Astrocyte of the hippocampus (primary cell): ENCODE measurements around the gene SVBP.

Experiments used
- DNase-seq: peaks from one replicate; pipeline ENCODE4 v3.0.0; 2011; ENCODE audit warnings: low read depth, low spot score

Gene SVBP

DNA sequence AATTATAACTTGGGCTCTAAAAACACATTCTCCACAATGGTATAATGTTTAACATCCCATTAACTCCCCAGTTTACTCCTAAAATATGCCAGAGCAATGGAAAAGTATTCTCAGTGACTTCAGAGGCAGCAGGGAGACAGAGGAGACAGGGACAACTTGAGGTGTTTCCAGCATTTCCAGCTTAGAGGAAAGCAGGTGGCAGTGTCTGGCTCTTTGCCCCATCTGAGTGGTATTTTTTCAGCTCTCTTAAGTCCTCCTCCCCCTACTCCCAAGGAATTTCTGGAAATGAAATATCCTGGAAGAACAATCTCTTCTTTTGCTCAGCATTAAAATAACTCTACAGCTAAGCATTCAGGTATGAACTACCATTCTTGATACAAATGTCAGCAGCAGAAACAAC lies 11.0 kb downstream of the SVBP start:
- no peak for DNase-seq

DNA sequence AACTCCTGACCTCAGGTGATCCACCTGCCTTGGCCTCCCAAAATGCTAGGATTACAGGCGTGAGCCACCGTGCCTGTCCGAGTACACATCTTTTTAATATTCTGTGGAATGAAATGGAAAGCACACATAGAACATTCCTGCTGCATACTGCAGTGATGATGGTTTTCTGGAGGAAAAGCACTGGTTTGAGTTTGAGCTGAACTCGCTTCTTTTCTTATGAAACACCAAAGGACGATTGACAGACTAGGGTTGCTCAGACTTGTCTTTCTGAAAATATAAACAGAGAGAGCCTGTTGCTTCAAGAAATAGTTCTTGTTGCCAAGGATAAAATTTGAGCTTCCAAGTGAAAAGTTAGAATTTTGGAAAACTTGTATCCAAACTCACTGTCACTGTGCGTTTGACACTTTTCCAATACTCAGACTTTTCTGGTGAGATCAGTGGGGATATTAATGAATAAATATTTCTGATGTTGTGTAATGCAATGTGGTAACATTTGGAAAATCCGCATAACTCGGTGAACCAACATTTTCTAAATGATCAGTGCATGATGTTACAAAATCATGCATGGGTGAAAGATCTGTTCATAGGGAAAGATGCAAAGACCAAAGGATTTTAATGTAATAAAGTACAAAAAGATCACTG lies 15.2 kb downstream of the SVBP start:
- DNase-seq: no peak

DNA sequence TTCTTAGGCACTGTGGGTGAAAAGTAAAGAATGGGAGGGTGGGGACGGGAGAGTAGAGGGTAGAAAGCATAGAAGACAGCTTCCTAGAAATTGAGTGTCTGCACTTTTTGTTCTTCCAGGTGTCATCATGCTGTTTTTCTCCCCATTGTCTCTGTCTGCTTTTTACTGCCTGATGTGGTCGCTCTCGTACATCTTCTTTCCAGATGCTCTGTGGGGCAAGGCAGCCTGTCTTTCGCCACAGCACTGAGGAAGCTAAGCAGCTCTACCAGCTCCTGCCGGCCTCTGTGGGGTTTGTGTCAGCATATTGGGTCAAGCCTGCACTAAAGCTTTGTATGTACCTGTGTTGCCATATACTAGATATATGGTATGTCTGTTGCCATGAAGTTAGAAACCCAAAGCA lies 19.2 kb downstream of the SVBP start:
- no peak for DNase-seq

DNA sequence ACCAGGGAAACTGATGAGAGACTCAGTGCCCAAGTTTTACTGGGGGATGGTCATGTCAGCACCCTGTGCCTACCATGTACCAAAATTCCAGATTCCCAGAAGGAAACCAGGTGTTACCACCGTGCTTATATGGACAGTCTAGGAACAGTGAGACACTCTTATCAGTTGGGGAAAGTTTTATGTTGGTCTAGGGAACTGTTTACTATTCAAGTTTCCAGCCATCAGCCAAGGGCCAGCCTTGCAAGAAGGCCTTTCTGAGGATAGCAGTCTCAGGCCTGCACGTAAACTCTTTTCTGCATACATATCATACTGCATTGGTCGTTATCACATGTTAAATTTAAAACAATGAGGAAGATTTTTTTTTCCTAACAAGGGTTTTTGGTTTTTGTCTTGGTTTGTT lies 19.8 kb downstream of the SVBP start:
- no peak for DNase-seq

DNA sequence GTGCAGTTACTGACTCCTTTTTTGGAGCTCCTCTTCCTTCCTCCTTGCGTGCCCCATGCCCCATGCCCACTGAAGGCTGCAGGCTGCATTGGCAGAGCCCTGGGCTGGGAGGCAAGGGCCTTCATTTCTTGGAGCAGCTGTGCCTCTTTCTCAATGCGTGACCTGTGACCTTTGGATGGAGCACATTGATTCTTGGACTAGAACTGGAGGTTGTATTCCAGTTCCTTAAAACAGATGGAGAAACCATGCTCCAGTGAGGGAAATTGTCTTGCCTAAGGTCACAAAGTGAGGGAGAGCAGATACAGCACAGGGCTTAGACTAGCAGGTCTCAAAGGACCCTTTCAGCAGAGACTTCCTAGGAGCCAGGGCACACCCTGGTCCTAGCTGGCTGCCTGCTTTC lies 23.4 kb downstream of the SVBP start:
- no peak for DNase-seq

DNA sequence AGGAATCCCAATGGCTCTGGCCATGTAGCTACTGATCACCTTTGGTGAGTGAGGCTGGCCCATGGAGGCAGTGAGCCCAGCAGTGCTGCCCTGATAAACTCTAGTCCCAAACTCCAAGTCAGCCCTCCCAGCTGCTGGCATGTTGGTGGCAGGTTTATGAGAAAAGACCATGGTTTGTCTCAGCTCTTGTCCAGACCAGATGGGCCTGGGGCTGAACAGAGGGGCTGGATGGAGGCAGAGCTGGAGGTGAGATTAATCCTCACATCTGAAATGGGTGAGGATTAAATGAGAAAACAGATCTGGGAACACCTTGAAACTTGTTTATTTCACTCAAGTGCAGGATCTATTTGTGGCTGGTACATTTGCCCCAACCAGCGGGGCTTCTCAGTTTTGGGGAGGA lies 29.2 kb downstream of the SVBP start:
- DNase-seq: no peak

DNA sequence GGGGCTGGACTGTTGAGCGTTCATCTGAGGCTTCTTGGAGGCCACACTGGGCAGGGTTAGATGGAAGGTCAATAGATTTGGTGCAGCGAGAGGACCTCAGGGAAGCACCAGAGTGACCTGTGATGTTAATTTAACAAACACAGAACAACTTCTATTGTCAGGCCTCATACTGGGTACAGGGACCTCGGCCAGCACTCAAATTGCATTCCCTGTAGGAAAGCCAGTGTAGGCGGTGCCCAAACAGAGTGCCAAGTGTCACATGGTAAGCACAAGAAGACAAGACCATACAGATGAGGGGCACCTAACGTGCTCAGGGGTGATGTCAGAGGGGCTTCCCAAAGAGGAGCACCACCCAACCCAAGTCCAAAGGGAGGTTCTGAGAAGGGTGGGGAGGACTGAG lies 31.1 kb downstream of the SVBP start:
- DNase-seq: no peak

DNA sequence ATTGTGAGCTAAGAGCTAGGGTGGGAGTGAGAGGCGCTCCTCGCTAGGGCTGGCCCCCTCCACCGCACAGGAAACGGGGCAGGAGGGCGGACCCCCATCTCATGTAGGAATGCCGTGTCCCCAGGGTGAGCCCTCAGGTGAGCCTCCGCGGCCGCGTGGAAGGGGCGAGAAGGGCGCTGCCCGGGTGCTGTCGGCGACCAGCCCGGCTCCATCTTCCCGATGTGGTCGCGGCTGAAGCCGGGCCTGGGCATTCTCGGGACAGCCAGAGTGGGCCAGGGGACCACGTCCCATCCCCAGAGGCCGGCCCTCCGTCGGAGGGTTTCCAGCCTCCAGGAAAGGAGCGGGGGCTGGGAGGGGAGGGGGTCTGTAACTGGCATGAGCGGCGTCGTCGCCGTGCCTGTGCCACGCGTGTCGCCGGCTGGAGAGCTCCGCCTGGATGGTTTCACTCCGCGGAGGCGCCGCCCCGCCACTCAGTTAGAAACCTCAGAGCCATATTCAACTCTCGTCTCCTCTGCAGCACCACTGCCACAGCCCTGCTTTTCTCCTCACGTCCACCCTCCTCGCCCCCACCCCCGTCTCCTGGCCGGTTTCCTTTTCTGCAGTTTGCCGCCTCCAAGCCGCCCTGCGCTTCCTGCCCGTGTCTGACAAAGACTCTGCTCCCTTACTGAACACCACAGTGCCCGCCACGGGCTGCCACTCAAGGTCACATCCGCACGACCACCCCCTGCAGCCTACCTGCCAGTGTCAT lies 32.1 kb downstream of the SVBP start, which contains the start of gene TMEM269:
TMEM269 (plus strand) TSS at position 46 of the 748 bp plus-strand sequence. CDS start 4,903 bp downstream, outside the sequence.
- DNase-seq: peak; percentile 39

DNA sequence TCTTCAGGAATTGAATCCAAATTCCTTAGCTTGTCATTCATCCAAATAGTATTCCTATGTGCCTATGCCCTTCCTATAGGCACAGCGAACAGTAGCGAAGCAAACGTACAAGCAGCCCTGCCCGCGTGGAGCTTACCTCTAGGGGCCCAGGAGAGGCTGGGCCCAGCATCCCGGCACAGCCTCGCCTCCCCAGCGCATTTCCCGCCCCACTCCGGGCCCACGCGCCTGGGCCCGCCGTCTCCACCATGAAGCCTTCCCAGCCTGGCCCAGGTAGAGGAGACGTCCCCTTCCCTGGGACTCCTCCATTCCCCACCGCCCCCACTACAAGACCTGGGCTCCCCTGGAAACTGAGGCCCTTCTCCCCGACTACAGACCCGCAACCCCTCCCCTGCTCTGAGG lies 32.7 kb downstream of the SVBP start:
- no peak for DNase-seq

DNA sequence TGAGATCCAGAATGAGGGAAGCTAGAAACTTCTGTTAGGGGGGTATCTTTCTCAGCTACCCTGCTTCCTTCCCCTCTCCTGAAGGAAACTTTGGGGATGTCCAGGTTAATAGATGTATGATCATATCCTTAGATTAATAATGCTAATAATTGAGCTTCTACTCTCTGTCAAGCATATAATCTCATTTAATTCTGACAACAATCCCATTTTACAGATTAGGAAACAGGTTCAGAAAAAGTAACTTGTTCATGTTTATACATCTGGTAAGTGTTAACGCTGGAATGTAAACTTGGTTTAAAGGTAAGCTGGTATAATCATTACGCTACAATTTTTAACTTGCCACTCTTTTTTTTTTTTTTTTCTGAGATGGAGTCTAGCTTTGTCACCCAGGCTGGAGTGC lies 34.1 kb downstream of the SVBP start:
- no peak for DNase-seq

DNA sequence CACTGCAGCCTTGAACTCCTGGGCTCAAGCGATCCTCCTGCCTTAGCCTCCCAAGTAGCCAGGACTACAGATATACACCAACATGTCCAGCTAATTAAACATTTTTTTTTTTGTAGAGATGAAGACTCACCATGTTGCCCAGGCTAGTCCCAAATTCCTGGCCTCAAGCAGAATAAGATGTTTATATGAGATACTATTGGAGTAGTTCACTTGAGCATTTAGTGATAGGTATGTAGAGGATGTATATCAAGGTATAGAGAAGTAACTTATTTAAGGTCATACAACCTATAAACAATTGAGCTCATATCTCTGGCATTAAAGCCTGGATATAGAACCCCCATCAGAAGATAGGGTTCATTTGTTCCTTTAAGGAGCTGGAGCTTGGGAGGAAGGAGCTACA lies 37.0 kb downstream of the SVBP start:
- no peak for DNase-seq

DNA sequence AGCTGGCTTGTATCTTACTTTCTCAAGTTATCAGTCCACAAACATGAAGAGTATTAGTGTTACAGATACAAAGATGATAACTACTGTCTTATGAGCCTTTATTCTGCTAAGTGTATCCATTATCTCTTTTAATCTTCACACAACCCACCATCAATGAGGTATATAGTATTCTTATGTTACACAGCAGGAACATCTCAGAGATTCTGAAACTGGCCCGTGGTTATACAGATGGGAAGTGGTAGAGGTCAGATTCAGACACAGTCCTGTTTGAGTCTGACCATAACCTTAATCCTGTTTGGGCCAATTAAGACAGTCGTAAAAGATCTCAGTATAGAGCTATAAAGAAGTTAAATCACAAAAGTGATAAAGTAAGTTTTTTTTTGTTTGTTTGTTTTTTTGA lies 37.5 kb downstream of the SVBP start:
- no peak for DNase-seq

DNA sequence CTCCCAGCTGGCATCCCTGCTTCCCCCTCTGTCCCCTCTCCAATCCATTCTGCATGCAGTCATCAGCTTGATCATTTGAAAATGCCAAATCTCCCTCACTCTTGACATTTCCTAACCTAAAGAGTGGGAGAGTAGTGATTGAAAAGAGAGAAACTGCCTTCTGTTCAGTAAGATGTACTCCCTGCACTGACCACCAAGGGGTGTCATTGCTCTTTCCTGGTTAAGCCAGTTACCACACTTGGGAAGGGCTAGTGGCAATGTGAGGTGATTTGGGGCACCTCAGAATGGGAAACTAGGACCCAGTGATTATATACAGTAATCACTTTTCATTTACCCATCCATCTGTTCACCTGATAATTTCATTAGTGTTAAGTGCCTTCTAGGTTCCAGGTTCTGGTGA lies 39.3 kb downstream of the SVBP start:
- DNase-seq: peak; percentile 49

DNA sequence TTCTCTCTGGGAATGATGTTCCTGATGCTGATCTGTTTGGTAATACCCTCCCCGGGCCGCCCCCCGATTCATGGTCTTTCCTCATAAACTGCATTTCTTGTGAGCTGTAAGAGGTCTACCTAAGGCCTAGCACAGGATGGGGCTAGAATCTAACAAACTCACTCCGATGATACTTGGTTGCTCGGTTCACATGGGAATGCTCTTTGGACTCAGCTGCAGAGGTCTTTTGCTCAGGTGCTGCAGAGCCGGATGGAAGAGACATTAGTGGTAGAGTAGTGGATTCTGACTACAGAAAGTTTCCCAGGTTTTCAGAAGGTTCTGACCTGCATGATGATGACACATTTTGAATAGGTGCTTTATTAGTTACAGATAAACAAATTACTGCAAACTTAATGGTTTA lies 40.7 kb downstream of the SVBP start:
- DNase-seq: no peak

DNA sequence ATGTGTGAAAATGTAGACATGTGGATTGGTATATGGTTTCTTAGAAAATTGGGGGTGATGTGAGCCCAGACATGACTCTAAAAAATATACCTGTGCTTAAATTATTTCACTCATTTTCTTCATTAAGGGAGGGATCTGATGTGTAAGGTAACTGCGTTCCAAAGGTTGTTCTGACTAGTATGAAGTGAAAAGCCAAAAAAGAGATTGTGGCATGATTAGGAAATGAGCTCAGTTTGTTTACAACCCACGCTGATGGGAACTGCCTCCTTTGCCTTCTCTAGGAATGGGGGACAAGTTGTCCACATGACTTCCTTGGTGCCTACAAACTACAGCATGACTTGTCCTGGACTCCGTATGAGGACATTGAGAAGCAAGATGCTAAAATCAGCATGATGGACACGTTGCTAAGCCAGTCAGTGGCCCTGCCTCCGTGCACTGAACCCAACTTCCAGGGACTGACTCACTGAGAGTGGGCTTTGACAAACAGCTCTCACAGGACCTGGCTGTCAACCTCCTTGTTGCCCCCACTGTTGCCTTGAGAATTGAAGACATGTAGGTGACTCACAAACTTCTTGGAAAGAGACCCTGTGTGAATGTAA lies 42.2 kb downstream of the SVBP start:
- no peak for DNase-seq

DNA sequence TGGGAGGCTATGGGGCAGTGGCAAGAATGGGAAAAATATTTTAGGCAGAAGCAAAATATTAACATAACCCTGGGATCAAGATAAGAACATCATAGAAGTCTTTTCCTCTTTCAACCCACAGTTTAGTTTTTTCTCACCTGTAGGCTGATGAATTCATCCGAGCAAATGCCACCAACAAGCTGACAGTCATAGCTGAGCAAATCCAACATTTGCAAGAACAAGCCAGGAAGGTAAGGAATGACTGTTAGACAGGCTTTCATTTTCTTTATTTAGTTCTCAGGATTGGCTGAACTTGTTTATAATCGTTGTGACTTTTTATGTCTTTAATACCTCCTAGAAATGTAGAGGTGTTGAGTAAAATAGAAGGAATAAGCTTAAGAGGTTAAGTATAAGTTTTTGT lies 43.8 kb downstream of the SVBP start:
- DNase-seq: no peak

DNA sequence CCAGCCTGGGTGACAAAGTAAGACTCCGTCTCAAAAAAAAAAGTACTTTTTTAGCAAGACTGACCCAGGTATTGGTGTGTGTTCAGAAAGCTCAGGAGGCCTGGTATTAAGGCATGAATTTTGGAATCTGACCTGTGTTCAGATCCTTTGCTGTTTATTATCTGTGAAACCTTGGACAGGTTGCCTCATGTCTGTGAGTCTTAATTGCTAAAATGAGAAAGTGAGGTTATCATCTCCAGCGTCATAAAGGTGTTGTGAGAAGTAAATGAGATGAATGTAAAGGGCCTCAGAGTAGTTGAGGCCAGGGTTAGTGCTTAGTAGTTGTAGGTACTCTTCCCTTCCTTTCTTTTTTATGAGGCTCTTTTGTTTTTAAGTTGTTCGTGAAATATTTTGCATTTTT lies 47.4 kb downstream of the SVBP start:
- DNase-seq: no peak

DNA sequence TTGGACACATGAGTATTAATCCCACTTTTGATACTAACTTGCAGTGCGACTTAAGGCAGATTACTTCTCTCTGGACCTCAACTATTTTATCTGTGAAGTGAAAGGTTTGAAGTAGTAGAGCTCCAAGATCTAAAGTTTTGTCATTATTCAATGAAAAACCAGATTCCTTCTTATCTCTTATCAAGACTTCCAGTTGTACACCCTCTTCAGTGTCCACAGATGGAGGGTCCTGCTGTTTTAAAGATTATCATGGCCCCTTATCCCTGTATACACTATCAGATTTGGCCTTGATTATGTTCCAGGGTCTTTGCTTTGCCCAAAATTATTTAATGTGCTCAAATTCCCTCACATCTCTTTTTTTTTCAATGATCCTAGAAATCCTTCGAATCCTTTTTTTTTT lies 49.0 kb downstream of the SVBP start:
- no peak for DNase-seq

DNA sequence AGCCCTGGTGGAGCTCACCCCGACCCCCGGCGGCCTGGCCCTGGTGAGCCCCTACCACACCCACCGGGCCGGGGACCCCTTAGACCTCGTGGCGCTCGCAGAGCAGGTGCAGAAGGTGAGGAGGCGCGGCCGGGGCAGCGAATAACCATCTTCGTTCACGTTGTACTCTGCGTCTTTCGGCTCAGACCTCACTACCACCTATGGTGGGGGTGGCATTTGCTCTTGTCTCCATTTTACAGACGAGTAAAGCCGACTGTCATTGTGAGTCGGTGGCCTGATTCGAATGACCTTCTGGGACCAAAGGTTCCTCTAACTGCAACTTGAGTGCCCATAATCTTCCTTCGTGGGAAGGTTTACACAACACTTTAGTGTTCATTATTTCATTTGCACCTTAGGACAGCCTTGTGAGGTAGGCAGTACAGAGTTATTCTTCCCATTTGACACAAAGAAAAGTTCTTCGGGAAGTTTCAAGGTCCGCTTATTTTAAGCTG lies 49.6 kb downstream of the SVBP start:
- no peak for DNase-seq

DNA sequence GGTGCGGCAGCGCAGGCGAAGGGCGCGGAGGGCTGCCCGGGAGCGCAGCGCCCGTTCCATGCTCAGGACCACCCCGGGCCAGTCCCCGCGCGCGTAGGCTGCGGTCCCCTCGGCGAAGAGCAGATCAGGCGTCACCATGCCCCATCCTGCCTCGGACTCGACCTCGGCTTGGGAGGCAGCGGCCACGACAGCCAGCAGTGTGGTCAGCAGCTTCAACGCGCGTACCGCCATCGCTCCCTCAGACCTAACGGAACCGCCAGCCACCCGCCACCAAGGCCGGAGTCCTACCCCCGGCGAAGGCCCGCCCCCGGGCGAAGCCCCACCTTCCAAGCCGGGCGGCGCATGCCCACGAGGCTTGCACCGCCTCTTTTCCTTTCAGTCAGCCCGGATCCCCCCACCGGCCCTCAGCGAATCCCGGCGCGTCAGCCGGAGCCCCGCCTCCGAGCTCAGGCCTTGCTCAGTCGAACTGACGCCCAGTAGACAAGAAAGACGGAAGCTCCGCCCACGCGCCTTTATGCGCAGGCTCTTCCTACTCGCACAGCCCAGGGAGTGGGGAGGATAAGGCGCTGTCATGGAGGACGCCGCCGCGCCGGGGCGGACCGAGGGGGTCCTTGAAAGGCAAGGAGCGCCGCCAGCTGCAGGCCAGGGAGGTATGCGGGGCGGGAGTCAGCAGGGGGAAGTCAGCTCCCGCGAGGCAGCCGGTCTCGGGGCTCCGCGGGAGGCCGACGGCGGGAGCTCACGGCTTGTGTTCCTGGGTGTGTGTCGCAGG lies 50.3 kb downstream of the SVBP start, which contains the start of the genes C1orf50 and P3H1:
C1orf50 (plus strand) TSS at position 509 of the 769 bp plus-strand sequence; CDS start at position 572, 63 bp downstream.
P3H1 (minus strand) TSS at position 288 of the 769 bp plus-strand sequence; CDS start at position 231, 57 bp downstream.
- peak; percentile 100 for DNase-seq

DNA sequence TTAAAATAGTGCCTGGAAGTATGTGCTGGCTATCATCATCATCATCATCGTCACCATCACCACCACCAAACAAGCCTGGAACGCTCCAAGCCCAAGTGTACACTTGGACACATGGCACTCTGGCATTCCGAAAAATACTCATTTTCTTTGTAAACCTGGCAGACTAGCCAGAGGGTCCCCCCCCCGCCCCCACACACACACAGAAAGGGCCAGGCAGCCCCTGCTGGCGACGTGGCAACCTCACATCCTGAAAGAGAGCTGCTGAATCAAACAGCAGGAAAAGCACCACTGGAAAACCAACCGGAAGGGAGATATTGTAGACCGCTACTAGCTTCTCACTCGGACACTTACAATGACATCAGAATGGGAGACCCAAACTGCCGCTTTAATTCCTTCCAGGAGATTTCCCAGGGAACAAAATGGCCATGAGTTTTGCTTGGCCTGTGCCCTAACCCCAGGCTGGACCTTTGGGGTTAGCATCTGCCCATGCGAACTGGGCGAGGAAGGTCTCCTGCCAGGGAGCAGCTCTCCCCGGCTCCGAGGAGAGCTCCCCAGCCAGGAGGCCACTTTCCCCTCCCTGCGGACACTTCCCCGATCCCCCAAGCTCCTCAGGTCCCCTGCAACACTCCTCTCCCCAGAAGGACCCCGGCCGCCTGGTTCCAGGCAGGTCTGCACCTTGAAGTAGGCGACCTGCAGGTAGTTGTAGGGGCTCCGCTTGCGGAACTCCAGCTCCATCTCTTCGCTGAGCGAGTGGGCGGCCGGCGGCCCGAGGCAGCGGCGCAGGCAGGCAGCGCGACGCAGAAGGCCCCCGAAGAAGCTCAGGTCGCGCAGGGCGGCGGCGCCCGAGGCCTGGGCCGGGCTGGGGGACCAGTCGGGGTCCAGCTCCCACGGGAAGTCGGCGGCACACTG lies 51.1 kb downstream of the SVBP start:
- DNase-seq: peak; percentile 89
